Adrenal gland (tissue), 12 donors: ENCODE measurements around the gene IL1RL1. TPM values are rescaled to one million over a fixed set of nuclear protein-coding genes. Genes with fewer than 3 reads are reported as not detected.

Experiments
- DNase-seq, 7 donors: peaks; one replicate each; pipeline ENCODE4 v3.0.0-alpha.2; 2019 to 2020
- H3K27ac ChIP-seq, 5 donors: fragments of 200-600 bp; sonication (generic) in 4 of 5; 1 replicate in 3 of 5; 2 replicates in 2 of 5; pipeline versions ENCODE4 v1.5.1 to v1.8.0; 2016 to 2020; ENCODE audit warnings: mild to moderate bottlenecking in 1 of 5
- H3K27me3 ChIP-seq: fragments of 200-600 bp; 2 replicates; pipeline ENCODE4 v1.8.0; 2021
- H3K36me3 ChIP-seq, 2 donors: fragments of 200-600 bp; replicated peaks in 1 of 2; 1 replicate in 1 of 2; 2 replicates in 1 of 2; pipeline versions ENCODE4 v1.5.1 to v1.8.0; 2018 to 2022
- H3K4me1 ChIP-seq, 2 donors: fragments of 200-600 bp; replicated peaks in 1 of 2; 1 replicate in 1 of 2; 2 replicates in 1 of 2; pipeline versions ENCODE4 v1.5.1 to v1.8.0; 2018 to 2021
- H3K4me3 ChIP-seq, 4 donors: fragments of 200-600 bp; sonication (generic) in 3 of 4; one replicate each; pipeline ENCODE4 v1.5.1; 2016 to 2018
- H3K9me3 ChIP-seq, 3 donors: fragments of 200-600 bp; sonication (generic) in 1 of 3; replicated peaks in 1 of 3; 1 replicate in 2 of 3; 2 replicates in 1 of 3; pipeline versions ENCODE4 v1.5.1 to v1.8.0; 2016 to 2021
- CTCF ChIP-seq, 6 experiments: fragments of 450-650 bp in 4 of 6; fragments of 200-600 bp in 2 of 6; sonication (generic) in 1 of 6; IDR thresholded peaks; 1 replicate in 5 of 6; 2 replicates in 1 of 6; pipeline versions ENCODE4 v1.5.1 to v1.8.0; 2016 to 2021; ENCODE audit warnings: antibody characterized with exemption in 6 of 6, mild to moderate bottlenecking in 2 of 6, moderate library complexity in 1 of 6
- POLR2A ChIP-seq, 2 donors: fragments of 450-650 bp; IDR thresholded peaks; one replicate each; pipeline ENCODE4 v1.6.1; 2017; ENCODE audit warnings: antibody characterized with exemption in 2 of 2, mild to moderate bottlenecking in 2 of 2, moderate library complexity in 1 of 2
- WGBS, 4 donors: extraction: QIAGEN DNeasy Blood & Tissue Kit in 2 of 4; methylation state at CpG; one replicate each; pipeline versions ENCODE4 v1.1.5 to v1.1.7; 2013 to 2017; 5-methylcytosine and 5-hydroxymethylcytosine counted together
- intact Hi-C, 2 donors: fragments of 100-400 bp; cut with DNase I; formaldehyde crosslinking; loops; one replicate each; pipeline versions ENCODE4 v1.14.1 to v1.15.0; 2022 to 2023
- polyA plus RNA-seq, 3 donors: library from polyadenylated mRNA; stranded (reverse); fragments of 200-250 nt in 2 of 3; fragments of 350-450 nt in 1 of 3; fragmentation: Illumina TruSeq in 1 of 3; extraction: RNeasy Lipid Tissue Mini Kit (QIAGEN cat#74804) in 1 of 3; gene quantifications; one replicate each; pipeline ENCODE4 v1.2.3, GENCODE V29; 2013 to 2014
- total RNA-seq, 9 donors: library from RNA; depleted of rRNA in 4 of 9; stranded (reverse); fragments of >200 nt in 4 of 9; fragments of 120-200 nt in 1 of 9; fragmentation: NEBNext Ultra II Directional in 1 of 9; extraction: Animal tissue kit (Norgen Biotek cat#: 25700) in 1 of 9; gene quantifications; one replicate each; pipeline versions ENCODE4 v1.1.0 to v1.2.4, GENCODE V29; 2013 to 2023
- donor health status: healthy with polysubstance abuse.
- donor health status: Bipolar disorder and iron deficiency.
- donor health status: DM: yes; HTN: yes; CAD: no.
- donor health status: DM: no; HTN: no; CAD: no.
- donor health status: DM: no; HTN: no; CAD: no.
- donor health status: DM: yes; HTN: yes; CAD: no.

The IL1RL1 gene
- total and polyA plus RNA-seq, 12 donors, result 2.1 to 74.8 (median 23.4) TPM

GRCh38 chr2:102291319-102292075 lies 19.9 kb upstream of the IL1RL1 start:
- no peak overlapping the region for H3K27ac ChIP-seq
- H3K4me3 ChIP-seq, result no peak overlapping the region
- H3K4me1 ChIP-seq, result no peaks in the 10 kb centered on the region
- DNase-seq, result peak in 3 of 7 donors; percentile 24 to 33 (median 31)
- 66 to 74% (median 71%) methylated on average over 4 of the region's 4 CpGs for WGBS, 4 donors
- intact Hi-C loops, result no loop called here
- no peaks in the 10 kb centered on the region for H3K9me3 ChIP-seq
- H3K27me3 ChIP-seq, result peaks cover 18% of the 10 kb centered on the region
- H3K36me3 ChIP-seq, result no peaks in the 10 kb centered on the region
- TF ChIP-seq CTCF (IDR thresholded peaks at IDR 0.05) (no peak), POLR2A (IDR thresholded peaks at IDR 0.05) (no peak)

GRCh38 chr2:102294802-102295489 lies 16.4 kb upstream of the IL1RL1 start:
- no peak for TF ChIP-seq CTCF (IDR thresholded peaks at IDR 0.05)
- no peak for TF ChIP-seq POLR2A (IDR thresholded peaks at IDR 0.05)
- no peak overlapping the region for H3K4me3 ChIP-seq
- H3K36me3 ChIP-seq, result no peaks in the 10 kb centered on the region
- intact Hi-C loops, result no loop called here
- H3K27ac ChIP-seq, result no peak overlapping the region
- no peak for DNase-seq
- no peaks in the 10 kb centered on the region for H3K9me3 ChIP-seq
- peaks cover 13% of the 10 kb centered on the region for H3K27me3 ChIP-seq
- 67 to 77% (median 74%) methylated on average over 3 of the region's 3 CpGs for WGBS, 4 donors
- no peaks in the 10 kb centered on the region for H3K4me1 ChIP-seq

- 48 to 76% (median 60%) methylated on average over 1 of the region's 1 CpG for WGBS, 4 donors
- peaks cover 13% of the 10 kb centered on the region for H3K27me3 ChIP-seq
- intact Hi-C loops, result no loop called here
These were observed 15.8 kb upstream of the IL1RL1 start for GRCh38 chr2:102295566-102295965.

More at GRCh38 chr2:102295566-102295965, 15.8 kb upstream of the IL1RL1 start:
- Histone ChIP-seq H3K4me1 (no peaks in the 10 kb centered on the region), H3K27ac (no peak overlapping the region), H3K4me3 (no peak overlapping the region), H3K36me3 (no peaks in the 10 kb centered on the region), H3K9me3 (no peaks in the 10 kb centered on the region)
- TF ChIP-seq POLR2A (IDR thresholded peaks at IDR 0.05), result no peak
- TF ChIP-seq CTCF (IDR thresholded peaks at IDR 0.05), result no peak
- no peak for DNase-seq
